NCI-H2107 treated with DMSO at 0.1 percent for 48 hours (cell line): ENCODE results near the gene SLC7A11.
A peak's percentile ranks its signal among the peaks of the same experiment; 100 is the strongest.
"Not testable (repeated sequence)": the region's sequence is repeated elsewhere in the genome, so short reads cannot be mapped to it uniquely, and the experiment has no call there.

ENCODE experiments used
- DNase-seq: peaks from one replicate; lab custom pipeline; 2025; ENCODE audit not compliant: unreplicated experiment; lab: John Stamatoyannopoulos, UW

The SLC7A11 gene

DNA sequence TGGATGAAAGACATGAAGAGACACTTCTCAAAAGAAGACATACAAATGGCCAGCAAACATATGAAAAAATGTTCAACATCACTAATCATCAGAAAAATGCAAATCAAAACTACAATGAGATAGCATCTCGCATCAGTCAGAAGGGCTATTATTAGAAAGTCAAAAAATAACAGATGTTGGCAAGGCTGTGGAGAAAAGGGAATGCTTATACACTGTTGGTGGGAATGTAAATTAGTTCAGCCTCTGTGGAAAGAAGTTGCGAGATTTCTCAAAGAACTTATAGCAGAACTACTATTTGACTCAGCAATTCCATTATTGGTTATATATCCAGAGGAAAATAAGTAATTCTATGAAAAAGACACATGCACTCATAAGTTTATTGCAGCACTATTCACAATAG, 31.6 kb downstream of the SLC7A11 start:
- not testable (repeated sequence) for DNase-seq

DNA sequence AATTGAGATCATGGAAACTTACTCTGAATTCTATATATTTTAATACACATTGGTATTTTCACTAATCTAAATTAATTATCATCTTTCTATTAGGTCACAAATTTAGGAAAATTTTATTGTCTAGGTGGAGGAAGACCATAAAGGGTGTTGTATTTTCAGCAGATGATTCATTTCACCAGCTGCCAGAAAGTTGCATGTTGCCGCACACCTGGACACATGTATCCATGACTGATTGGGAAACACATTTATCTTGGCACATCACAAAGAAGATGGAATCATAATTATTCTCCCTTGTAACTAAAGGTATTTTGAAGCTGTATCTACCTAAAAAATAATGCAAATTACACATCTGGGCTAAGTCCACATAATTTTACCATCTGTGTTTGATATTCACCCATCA, 33.1 kb downstream of the SLC7A11 start:
- no peak for DNase-seq

DNA sequence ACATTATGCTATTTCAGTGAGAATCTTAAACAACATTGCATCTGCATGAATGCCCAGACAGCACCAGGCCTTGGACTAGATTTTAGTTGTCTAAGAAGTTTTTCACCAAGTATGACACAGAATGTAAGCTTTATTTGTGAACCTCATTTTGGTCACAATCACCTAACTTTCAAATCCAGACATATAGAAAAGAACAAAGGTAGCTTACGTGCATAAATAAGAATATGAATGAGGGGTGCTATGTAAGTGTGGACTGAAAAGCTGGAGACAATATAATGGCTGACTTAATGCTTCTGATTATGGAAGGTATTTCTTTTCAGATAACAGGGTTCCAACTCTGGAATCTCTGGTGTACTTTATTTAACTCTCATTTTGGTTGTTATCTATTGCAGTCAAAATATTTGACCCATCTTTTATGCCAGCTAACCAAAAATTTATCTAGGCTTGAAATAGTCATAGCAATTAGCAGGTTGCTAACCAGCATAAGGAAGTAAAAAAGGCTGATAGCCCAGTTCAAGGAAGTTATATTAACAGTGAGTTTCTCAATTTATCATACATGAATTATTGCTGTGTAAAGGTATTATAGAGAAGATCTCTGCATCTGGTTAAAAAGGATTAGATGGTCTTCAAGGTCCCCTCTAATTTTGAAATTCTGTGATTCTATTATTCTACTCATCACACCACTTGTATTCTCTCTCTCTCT, 36.5 kb downstream of the SLC7A11 start:
- DNase-seq: no peak

DNA sequence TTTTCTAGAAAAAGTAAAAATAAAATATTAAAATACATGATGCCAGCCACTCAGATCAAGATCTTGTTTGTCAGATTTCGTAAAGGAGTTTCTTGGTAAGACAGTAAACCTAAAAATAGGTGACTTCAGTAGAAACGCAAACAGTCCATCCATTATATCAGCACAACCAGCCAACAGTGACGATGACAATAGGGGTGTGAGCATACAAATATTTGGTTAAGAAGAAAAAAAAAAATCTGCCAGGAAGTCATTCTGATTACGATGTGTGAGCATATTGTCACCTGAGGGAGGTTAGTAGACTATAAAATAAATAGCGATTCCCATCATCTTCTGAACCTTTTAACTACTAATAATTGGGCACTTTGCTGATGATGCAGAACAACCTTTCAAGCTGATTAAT, 37.6 kb downstream of the SLC7A11 start:
- DNase-seq: no peak

DNA sequence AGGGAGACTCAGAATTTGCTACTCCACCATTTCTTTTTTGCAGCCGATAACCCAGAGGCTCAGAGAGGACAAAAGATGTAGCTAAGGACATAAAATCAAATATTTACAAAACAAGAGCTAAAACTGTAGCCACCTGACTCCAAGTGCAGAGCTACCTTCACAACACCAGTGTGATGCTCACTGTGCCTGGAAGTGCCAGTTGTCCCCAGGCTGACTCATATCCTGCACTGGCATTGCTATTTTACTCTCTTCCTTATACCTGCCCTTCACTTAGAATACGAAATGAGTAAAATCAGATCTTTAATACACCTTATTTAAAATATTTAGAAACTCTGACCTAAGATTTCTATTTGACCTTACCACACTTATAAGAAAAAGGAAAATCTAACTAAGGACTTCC, 39.5 kb downstream of the SLC7A11 start:
- no peak for DNase-seq

DNA sequence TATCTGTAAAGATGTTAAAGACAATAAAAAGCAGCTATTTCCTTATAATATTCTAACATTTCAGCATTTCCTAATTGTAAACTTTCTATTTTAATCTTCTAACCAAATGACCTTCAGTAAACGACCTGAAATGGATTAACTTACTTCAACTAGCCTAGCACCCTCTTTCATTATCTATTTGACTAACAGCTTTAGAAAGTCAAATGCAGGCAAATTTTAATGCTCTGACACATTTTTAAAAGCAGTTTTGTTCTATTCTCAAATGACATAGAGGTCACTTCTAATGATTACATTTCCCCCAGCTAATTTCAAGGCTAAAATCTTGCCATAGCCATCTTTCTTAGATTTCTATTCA, 41.9 kb downstream of the SLC7A11 start:
- no peak for DNase-seq

DNA sequence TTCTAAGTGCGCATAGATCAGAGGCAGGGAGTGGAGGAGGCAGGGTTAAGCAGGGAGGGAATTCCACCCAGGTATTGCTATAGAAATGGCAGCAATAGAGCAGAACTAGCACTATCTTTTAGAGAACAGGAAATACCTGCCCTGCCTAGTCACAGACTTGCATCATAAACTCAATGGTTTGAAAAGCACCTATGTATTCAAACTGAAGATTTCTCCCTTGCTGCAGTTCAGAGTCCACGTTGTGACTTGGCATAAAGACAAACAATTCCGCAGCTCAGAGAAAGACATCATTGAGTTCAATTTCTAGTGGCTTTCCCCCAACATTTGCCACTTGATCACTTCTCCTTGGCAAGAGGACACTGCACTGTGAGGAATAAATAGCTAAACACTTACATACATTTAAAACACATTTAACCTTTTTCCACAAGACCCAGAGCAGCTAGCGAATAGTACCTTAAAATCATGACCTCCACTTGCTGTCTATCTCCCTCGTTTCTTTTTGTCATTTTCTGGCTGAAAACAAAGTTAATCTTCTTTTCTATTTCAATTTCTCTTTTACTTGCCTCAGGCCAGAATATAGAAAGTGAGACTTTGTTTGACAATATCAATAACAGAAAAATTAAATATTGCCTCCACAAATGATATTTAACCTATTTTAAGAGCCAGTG, 42.4 kb downstream of the SLC7A11 start:
- no peak for DNase-seq

DNA sequence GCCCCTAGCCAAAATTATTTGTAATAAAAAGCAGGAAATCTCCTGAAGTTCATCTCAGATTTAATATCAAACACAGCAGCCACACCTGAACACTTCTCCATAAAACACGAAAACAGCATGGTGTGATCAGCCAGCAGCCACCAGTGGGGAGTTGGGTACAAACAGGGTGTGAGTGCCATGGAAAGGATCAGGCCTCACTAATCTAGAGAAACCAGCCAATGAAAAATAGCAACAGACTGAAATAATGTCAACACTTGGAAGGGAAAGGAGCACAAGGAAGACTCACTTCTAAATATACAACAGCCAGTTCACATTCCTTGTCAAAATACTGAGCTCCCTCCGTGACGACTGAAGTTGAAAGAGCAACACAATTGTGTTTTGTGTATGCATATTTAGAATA, 46.0 kb downstream of the SLC7A11 start:
- DNase-seq: no peak

DNA sequence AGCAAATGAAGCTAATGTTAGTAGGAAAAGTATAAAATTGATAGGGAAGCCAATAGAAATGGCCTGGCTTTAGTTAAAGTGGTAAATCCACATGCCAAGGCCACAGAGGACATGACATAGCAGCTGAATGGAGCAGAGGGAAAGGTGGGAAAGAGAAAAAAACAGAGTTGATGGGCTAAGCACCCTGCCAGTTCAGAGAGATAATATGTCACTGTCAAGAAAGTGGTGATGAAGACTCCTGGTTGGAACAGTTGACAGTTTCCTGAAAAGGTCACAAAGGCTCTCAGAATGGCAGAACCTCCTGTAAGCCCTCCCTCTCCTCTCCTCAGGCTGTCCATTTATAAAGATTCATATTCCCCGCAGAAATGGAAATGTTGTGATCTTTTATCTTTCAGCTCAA, 48.2 kb downstream of the SLC7A11 start:
- no peak for DNase-seq

DNA sequence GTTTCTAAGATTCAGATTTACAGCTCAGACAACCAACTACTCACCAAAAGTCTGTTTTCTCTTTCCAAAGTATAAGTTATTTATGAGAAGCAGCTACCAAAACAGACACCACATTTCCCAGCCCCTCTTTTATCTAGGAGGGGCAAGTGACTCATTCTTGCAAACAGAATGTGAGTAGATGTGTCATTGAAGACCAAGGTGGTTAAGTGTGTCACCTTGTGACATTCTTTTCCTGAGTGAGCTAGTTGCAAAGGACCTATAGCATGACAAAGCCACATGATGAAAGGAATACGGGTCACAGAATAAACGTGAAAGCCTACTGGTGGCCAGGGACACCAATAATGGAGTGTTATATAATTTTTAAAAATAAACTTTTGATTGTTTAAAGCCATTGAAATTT, 50.0 kb downstream of the SLC7A11 start:
- DNase-seq: no peak

DNA sequence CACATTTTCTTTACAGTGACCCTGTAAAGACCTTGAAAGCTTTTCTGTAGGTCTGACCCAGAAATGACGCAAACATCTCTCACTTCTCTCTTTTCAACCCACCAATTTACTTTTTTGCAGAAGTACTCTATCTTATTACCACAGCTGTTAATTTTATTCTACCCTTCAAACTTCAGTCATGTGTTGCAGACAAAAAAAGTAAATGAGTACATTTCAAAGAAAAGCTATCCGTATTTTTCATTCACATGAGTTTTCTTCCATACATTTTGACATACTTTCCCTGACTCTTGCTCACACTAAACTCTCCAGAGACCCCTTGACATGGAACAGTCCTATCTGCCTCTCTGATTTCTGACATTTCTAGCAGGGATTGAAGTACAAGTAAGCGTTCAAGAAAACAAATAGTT, 51.7 kb downstream of the SLC7A11 start:
- no peak for DNase-seq

DNA sequence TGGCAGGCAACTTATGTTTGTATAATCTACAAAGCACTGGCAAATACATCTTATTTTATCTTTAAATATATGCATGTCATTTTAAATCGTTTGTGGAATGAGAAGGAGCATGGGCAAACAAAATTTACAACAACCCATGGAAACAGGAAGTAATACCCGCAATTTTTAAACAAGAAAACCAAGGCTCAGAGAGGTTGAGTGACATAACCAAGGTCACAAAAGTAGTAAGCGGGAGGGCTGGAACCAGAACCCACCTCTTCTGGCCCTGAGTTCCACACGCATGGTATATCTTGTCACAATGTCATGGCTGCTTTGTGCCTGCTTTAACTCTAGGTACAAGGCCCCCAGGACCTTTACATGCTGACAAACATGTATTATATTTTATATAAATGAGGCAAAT, 52.9 kb downstream of the SLC7A11 start:
- no peak for DNase-seq

DNA sequence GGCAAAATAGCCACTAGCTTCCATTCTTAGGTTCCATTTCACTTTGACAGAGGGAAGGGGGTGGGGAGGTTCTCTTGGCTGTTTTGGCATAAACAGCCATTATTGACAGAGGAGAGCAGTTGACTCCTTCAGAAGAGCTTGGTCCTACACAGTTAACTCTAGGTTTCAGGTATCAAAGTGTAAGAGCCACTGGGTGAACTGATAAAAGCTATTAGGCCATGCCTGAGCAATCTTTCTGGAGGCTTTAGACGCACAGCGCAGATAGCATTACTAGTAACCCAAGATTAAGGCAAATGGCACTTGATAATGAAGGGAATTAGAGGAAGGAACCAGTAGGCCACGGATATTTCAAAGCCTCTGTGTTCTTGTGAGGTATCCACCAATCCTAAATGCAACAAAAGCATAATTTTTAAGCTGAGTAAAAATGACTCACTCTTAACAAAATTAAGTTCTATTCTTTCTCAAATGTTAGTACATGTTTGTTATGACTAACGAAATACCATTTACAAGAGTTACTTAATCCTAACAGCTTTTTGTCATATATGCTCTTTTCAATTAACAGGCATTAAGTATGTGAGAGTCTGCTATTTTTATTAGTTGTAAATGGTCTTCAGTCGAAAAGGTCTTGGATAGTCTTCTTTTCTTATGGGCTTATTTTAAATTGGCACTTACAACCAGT, 53.6 kb downstream of the SLC7A11 start:
- peak; percentile 25 for DNase-seq

DNA sequence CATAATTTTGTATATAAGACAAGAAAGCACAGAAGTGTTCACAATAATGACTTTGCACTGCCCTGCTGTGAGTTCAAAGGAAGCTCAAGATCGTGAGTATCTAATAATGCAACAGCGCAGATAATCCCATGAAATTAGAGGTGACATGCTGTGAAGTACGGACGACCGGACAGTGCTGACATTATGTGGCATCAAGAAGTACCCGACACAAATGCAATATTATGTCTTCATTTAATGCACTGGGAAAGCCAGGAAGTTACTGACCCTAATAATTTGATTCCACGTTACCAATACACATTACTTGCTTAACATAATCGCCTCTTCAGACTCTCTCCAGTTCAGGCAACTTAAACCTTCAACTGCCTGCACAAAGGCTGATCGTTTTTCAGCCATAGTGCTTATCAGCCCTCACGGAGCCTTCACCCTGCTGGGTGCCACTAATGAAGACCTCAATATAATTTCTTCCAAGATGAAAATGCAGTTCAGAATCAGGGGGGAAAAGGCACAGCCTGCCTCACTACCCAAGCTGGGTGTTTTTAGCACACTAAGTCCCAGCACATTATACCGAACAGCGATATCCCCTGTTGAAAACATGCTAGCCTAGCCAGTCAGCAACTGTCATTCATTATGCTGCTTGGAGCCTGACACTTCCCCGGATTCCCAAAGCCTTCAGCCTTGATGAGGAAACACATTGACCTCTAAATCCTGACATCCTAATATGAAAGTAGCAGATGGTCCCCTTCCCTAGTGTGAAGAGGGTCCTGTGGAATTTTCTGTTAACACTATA, 56.1 kb downstream of the SLC7A11 start:
- no peak for DNase-seq

DNA sequence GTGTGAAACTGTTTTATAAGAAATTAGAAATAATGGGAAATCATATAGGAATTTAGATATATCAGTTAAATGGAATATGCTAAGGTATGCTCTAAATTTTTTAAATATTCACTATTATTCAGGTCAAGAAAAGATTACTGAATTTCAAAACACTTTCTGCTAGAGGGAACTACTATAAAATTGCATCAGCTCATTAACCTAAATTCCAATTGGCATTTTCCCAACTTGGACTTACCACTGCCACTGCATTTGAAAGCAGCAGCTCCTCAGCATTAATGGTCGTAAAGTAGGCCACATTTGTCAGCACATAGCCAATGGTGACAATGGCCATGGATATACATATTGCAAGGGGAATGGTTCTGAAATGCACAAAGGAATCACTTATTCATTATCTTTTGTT, 57.3 kb downstream of the SLC7A11 start:
- DNase-seq: no peak

DNA sequence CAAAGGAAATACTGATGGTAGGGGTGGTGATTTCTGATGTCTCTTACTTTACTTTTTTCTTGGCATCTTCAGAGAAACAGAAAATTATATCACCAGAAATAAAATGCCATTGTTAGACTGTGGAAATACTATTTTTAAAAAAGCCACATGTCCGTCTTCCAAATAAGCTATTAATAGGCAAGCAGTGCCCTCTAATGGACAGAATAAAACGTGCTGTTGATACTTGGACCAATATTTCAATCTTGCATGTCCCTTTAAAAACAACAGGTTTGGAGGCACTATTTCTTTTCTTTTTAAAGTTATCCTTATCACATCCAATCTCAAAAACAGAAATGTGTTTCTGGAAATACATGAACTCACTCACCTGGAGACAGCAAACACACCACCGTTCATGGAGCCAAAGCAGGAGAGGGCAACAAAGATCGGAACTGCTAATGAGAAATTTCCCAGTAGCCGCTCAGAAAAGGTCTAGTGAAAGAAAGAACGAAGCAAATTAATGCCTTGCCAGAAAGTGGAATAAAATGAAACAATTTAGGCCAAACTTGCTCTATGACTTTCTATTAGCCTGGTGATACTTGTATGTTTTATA, 59.2 kb downstream of the SLC7A11 start:
- peak; percentile 18 for DNase-seq

DNA sequence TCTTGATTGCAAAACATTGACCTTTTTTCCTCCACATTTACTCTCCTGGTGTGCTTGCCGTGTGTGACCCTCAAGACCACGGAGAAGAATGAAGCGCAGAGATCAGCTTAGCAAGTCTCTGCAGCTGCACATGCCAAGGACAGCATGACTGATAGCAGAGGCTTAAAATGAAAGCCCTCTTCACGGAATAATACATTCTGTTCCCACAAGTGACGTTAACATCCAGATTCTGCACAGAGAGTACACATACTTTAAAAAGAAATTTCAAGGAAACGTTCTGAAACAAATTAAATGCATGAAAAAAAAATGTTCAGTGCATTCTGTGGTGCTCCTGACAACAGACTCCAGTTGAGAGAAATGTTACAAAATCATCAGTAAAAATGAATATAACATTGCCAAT, 60.9 kb downstream of the SLC7A11 start:
- no peak for DNase-seq

DNA sequence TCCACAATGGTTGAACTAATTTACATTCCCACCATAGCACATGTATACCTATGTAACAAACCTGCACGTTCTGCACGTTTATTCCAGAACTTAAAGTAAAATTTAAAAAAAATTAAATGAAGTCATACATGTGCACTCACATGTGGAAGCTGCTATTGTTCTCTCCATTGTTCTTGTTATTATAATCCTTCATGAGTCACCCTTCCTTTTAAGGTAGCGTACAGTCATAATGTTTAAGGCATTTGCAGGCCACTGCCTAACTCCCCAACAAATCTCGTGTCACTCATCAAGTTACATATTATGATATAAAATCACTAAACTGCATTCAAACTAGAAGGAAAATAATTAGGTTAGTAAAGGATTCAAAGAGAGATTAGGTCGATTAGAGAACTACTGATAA, 63.6 kb downstream of the SLC7A11 start:
- no peak for DNase-seq

DNA sequence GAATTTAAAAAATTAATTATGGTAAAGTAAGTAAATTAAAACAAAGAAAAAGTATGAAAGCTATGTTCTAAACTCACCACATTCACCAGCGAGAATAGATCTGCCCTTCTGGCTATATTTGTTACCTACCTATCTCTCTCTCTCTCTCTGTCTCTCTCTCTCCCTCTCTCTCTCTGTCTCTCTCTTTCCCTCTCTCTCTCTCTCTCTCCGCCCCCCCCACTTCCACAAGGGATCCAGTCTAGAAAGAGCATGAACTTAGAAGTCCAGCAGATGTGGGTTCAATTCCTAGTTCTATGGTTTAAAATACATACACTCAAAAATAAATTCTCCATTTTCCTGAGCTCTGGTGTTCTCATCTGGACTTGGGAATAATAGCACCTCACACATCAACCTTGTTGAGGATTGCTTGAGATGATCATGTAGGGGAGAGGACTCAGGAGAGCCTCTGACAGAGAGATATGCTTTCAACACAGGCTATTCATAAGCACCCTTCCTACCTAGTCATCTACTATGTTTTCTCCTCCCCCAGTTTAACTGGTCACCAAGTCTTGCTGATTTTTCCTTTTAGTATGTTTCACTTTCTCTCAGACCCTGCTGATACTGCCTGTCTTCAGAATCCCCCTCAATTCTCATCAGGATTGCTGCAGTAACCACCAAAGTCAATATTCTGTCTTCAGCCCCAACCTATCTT, 64.7 kb downstream of the SLC7A11 start:
- no peak for DNase-seq

DNA sequence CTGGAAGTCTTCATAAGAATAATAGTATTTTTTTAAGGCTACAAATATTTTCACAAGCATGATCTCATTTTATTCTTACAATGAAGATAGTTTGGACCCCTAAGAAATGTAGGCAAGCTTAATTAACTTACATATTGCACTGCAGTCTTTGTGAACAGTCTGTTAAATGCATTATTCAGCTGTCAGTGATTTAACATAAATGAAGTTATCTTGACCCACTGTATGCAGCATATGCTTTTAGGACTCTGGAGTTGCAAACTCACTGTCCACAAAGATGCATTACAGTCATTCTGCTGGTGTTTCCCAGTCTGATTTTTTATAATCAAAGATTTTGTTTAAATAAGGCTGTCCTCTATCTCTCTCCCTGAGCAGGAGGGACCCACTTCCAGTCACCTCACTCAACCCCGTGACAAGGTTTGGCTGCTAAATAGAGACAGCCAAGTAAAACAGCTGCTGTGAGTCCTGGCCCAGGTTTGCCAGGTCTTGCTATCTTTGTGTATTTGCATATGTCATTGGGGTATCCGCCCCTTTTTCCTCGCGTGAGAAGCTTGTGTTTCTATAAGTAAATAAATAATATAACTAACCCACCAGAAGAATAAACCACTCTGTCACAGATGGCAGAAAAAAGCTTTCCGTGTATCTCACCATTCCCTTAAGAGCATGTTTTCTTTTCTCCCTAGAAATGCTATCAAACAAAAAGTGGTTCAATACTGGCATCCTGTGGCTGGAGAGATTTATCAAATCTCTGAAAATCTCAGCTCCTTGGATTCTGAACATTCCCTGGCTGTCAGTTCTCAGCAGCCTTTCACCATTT, 67.0 kb downstream of the SLC7A11 start:
- peak; percentile 44 for DNase-seq
